ENCODE data around the gene ITGAL.

- no peak for TF ChIP-seq EP300 (IDR thresholded peaks at IDR 0.05; ENCODE audit: borderline replicate concordance in 1 of 2, low read depth in 2 of 2, low read length in 2 of 2)
- no peak for TF ChIP-seq JUND (IDR thresholded peaks at IDR 0.05; ENCODE audit: low read length)
- no peak for TF ChIP-seq YY1 (IDR thresholded peaks at IDR 0.05; ENCODE audit: low read depth, low read length)
Observed at GRCh38 chr16:30439720-30440348, 32.7 kb upstream of the ITGAL start.
